T-helper 1 cell treated with Interleukin-12 subunit alpha and Interleukin-12 subunit beta and Interleukin-4 antibody, amounts not matched to agents 30 μg/mL and 1 μg/mL, for 36 hours (primary cell): ENCODE data around the gene BTBD16.

ENCODE experiments used
- H3K27ac Mint-ChIP-seq: one replicate; pipeline ENCODE4 v1.8.0; 2021; ENCODE audit warnings: mild to moderate bottlenecking, mixed read lengths
- H3K27me3 Mint-ChIP-seq: one replicate; pipeline ENCODE4 v1.8.0; 2021; ENCODE audit warnings: low read depth, mixed read lengths
- H3K36me3 Mint-ChIP-seq: one replicate; pipeline ENCODE4 v1.8.0; 2021; ENCODE audit warnings: low read depth, mixed read lengths
- H3K4me1 Mint-ChIP-seq: one replicate; pipeline ENCODE4 v1.8.0; 2021; ENCODE audit warnings: low read depth, mixed read lengths
- H3K4me3 Mint-ChIP-seq: one replicate; pipeline ENCODE4 v1.8.0; 2021; ENCODE audit warnings: mild to moderate bottlenecking, moderate library complexity, mixed read lengths
- H3K9me3 Mint-ChIP-seq: one replicate; pipeline ENCODE4 v1.8.0; 2021; ENCODE audit warnings: mixed read lengths

BTBD16 gene

GRCh38 chr10:122357685-122358084 lies 86.6 kb downstream of the BTBD16 start:
- Mint-ChIP-seq H3K4me3 (no peak overlapping the region), H3K27me3 (peaks cover 12% of the 10 kb centered on the region), H3K9me3 (no peaks in the 10 kb centered on the region), H3K27ac (no peak overlapping the region), H3K4me1 (no peaks in the 10 kb centered on the region), H3K36me3 (no peaks in the 10 kb centered on the region)

GRCh38 chr10:122359621-122360020 lies 88.5 kb downstream of the BTBD16 start:
- no peaks in the 10 kb centered on the region for H3K36me3 Mint-ChIP-seq
- no peaks in the 10 kb centered on the region for H3K4me1 Mint-ChIP-seq
- H3K27me3 Mint-ChIP-seq: peaks cover 6% of the 10 kb centered on the region

GRCh38 chr10:122361046-122361445 lies 90.0 kb downstream of the BTBD16 start:
- Mint-ChIP-seq H3K4me1 (no peaks in the 10 kb centered on the region), H3K36me3 (no peaks in the 10 kb centered on the region), H3K9me3 (no peaks in the 10 kb centered on the region), H3K27ac (no peak overlapping the region), H3K27me3 (peaks cover 12% of the 10 kb centered on the region), H3K4me3 (no peak overlapping the region)

More at GRCh38 chr10:122359621-122360020, 88.5 kb downstream of the BTBD16 start:
- no peak overlapping the region for H3K4me3 Mint-ChIP-seq
- H3K27ac Mint-ChIP-seq: no peak overlapping the region
- no peaks in the 10 kb centered on the region for H3K9me3 Mint-ChIP-seq

- Mint-ChIP-seq H3K27ac (no peak overlapping the region), H3K4me1 (no peaks in the 10 kb centered on the region), H3K27me3 (peaks cover 16% of the 10 kb centered on the region), H3K9me3 (no peaks in the 10 kb centered on the region), H3K4me3 (no peak overlapping the region), H3K36me3 (no peaks in the 10 kb centered on the region)
Observed at GRCh38 chr10:122362031-122362592, 91.0 kb downstream of the BTBD16 start.

- no peaks in the 10 kb centered on the region for H3K4me1 Mint-ChIP-seq
- no peaks in the 10 kb centered on the region for H3K9me3 Mint-ChIP-seq
- peaks cover 21% of the 10 kb centered on the region for H3K27me3 Mint-ChIP-seq
- no peak overlapping the region for H3K4me3 Mint-ChIP-seq
- H3K27ac Mint-ChIP-seq: no peak overlapping the region
- no peaks in the 10 kb centered on the region for H3K36me3 Mint-ChIP-seq
Observed at GRCh38 chr10:122362621-122363020, 91.5 kb downstream of the BTBD16 start.

- H3K4me1 Mint-ChIP-seq: no peaks in the 10 kb centered on the region
- no peaks in the 10 kb centered on the region for H3K36me3 Mint-ChIP-seq
- no peaks in the 10 kb centered on the region for H3K9me3 Mint-ChIP-seq
- no peak overlapping the region for H3K4me3 Mint-ChIP-seq
- peaks cover 28% of the 10 kb centered on the region for H3K27me3 Mint-ChIP-seq
- H3K27ac Mint-ChIP-seq: no peak overlapping the region
Observed at GRCh38 chr10:122363311-122363710, 92.2 kb downstream of the BTBD16 start.

GRCh38 chr10:122363722-122364463 lies 92.8 kb downstream of the BTBD16 start:
- no peaks in the 10 kb centered on the region for H3K9me3 Mint-ChIP-seq
- H3K27me3 Mint-ChIP-seq: peaks cover 27% of the 10 kb centered on the region
- no peak overlapping the region for H3K27ac Mint-ChIP-seq
- H3K36me3 Mint-ChIP-seq: no peaks in the 10 kb centered on the region
- H3K4me1 Mint-ChIP-seq: no peaks in the 10 kb centered on the region
- H3K4me3 Mint-ChIP-seq: no peak overlapping the region

GRCh38 chr10:122368502-122369254 lies 97.6 kb downstream of the BTBD16 start:
- no peaks in the 10 kb centered on the region for H3K4me1 Mint-ChIP-seq
- H3K27ac Mint-ChIP-seq: no peak overlapping the region
- H3K4me3 Mint-ChIP-seq: no peak overlapping the region
- no peaks in the 10 kb centered on the region for H3K36me3 Mint-ChIP-seq
- H3K9me3 Mint-ChIP-seq: no peaks in the 10 kb centered on the region
- peaks cover 54% of the 10 kb centered on the region for H3K27me3 Mint-ChIP-seq

- H3K4me1 Mint-ChIP-seq: peaks cover 15% of the 10 kb centered on the region
- no peak overlapping the region for H3K27ac Mint-ChIP-seq
- H3K36me3 Mint-ChIP-seq: no peaks in the 10 kb centered on the region
- no peaks in the 10 kb centered on the region for H3K9me3 Mint-ChIP-seq
- no peak overlapping the region for H3K4me3 Mint-ChIP-seq
- H3K27me3 Mint-ChIP-seq: peaks cover 61% of the 10 kb centered on the region
Observed at GRCh38 chr10:122373108-122373507, 102.0 kb downstream of the BTBD16 start.

GRCh38 chr10:122373721-122374120 lies 102.6 kb downstream of the BTBD16 start:
- H3K27ac Mint-ChIP-seq: peak overlapping the region; percentile 74

GRCh38 chr10:122374237-122374858 lies 103.3 kb downstream of the BTBD16 start, which contains the start of gene PLEKHA1:
Gene PLEKHA1 (plus strand): TSS chr10:122374708. CDS start chr10:122393201, 18,493 bp downstream.
- Mint-ChIP-seq H3K4me3 (peak within 1 kb of the TSS; percentile 88), H3K36me3 (no peaks in the 10 kb centered on the region), H3K9me3 (peaks cover under 1% of the 10 kb centered on the region), H3K27ac (peak within 1 kb of the TSS; percentile 74), H3K4me1 (peaks cover 15% of the 10 kb centered on the region), H3K27me3 (peaks cover 67% of the 10 kb centered on the region)

More at GRCh38 chr10:122373721-122374120, 102.6 kb downstream of the BTBD16 start:
- peak overlapping the region; percentile 88 for H3K4me3 Mint-ChIP-seq
- peaks cover 15% of the 10 kb centered on the region for H3K4me1 Mint-ChIP-seq
- peaks cover 61% of the 10 kb centered on the region for H3K27me3 Mint-ChIP-seq
- H3K36me3 Mint-ChIP-seq: no peaks in the 10 kb centered on the region
- no peaks in the 10 kb centered on the region for H3K9me3 Mint-ChIP-seq

GRCh38 chr10:122374859-122375678 lies 104.0 kb downstream of the BTBD16 start:
- Mint-ChIP-seq H3K36me3 (no peaks in the 10 kb centered on the region), H3K27ac (peak overlapping the region; percentile 69), H3K4me3 (peak overlapping the region; percentile 86), H3K27me3 (peaks cover 73% of the 10 kb centered on the region), H3K4me1 (peaks cover 15% of the 10 kb centered on the region), H3K9me3 (peaks cover 4% of the 10 kb centered on the region)

GRCh38 chr10:122375679-122376160 lies 104.6 kb downstream of the BTBD16 start:
- Mint-ChIP-seq H3K9me3 (peaks cover 8% of the 10 kb centered on the region), H3K27me3 (peaks cover 75% of the 10 kb centered on the region), H3K27ac (peak overlapping the region; percentile 69), H3K36me3 (no peaks in the 10 kb centered on the region), H3K4me1 (peaks cover 15% of the 10 kb centered on the region), H3K4me3 (peak overlapping the region; percentile 86)
